SKM-1 treated with dmso at 0.1 percent for 144 hours (cell line): ENCODE measurements around the gene RNU2-63P.
"Not testable (repeated sequence)": the region's sequence is repeated elsewhere in the genome, so short reads cannot be mapped to it uniquely, and the experiment has no call there.

Source experiments
- DNase-seq: peaks from one replicate; lab custom pipeline; 2025; ENCODE audit not compliant: unreplicated experiment; lab: John Stamatoyannopoulos, UW

RNU2-63P gene

DNA sequence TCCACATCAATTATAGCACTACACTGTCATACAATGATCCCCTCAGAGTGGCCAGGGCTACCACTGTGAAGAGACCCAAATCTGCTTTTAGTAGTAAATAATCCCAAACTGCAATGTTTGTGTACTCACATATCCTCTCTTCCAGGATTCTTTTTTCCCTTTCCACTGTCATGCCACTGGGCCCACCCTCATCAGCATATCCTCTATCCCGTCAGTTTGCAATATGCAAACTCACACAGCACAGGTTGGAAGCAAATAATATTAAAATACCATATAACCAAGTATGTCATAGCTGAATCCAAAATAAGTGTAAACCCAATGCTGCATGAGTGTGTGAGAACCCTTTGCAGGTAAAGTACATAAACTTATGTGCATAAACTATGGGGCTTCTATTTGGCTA is 28.9 kb downstream of the RNU2-63P start:
- DNase-seq: not testable (repeated sequence)

DNA sequence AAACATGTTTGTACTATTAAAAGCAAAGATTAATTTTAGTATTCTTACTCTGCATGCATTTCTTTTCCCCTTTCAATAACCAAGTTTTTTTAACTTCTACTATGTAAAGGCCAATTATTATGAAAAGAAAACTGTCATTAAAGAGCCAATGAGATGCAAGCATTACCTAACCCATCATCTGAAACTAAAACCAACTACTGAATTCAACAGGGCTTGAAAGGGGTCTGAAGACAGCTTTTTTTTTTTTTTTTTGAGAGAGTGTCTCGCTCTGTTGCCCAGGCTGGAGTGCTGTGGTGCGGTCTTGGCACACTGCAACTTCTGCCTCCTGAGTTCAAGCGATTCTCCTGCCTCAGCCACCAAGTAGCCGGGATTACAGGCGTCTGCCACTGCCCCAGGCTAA is 30.4 kb downstream of the RNU2-63P start:
- not testable (repeated sequence) for DNase-seq

DNA sequence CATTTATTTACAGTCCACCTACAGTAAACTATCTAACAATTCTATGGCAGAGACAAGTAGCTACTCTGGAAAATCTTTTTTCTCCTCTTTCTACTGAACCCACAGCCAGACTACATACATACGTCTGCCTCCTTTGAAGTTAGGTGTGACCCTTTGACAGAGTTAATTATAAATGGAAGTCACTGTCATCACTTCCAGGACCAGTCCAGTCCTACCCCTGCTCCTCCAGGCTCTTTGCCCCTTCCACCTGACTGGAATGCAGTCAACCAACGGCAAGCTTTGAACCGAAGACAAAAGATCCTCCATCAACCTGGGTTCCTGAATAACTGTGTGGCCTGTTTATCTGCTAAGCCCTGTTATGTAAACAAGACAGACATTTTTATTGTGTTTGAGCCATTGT is 35.2 kb downstream of the RNU2-63P start:
- DNase-seq: not testable (repeated sequence)

DNA sequence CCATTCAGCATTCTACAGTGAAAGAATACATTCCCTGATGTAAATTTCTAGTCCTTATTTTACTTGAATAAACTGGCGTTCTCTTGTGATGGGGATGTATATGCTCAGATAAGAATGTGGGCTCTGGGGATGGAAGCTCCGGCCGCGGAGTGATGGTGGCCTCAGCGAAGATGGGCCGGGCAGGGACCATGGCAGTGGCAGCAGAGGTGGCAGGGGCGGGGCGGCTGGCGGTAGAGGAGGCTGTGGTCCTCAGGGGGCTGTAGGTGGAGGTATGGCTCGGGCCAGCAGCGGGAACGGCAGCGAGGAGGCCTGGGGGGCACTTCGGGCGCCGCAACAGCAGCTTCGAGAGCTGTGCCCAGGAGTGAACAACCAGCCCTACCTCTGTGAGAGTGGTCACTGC is 44.0 kb downstream of the RNU2-63P start:
- not testable (repeated sequence) for DNase-seq
